Ovary (tissue), 9 donors: ENCODE results near the gene RXFP2. TPM values are rescaled to one million over a fixed set of nuclear protein-coding genes. Genes with fewer than 3 reads are reported as not detected.

Experiments
- DNase-seq, 5 donors: peaks; one replicate each; pipeline ENCODE4 v3.0.0-alpha.2; 2019 to 2020
- H3K27ac ChIP-seq, 2 donors: fragments of 200-600 bp; one replicate each; pipeline versions ENCODE4 v1.5.1 to v1.8.0; 2019 to 2022
- H3K27me3 ChIP-seq: fragments of 200-600 bp; one replicate; pipeline ENCODE4 v1.8.0; 2022
- H3K36me3 ChIP-seq: fragments of 200-600 bp; sonication (generic); one replicate; pipeline ENCODE4 v1.5.1; 2019
- H3K4me1 ChIP-seq: one replicate; pipeline ENCODE4 v1.8.1; 2013; ENCODE audit warnings: mild to moderate bottlenecking, moderate library complexity; ENCODE audit not compliant: insufficient read depth
- H3K4me3 ChIP-seq: fragments of 200-600 bp; sonication (generic); one replicate; pipeline ENCODE4 v1.5.1; 2017
- H3K9me3 ChIP-seq, 2 donors: fragments of 200-600 bp in 1 of 2; sonication (generic) in 1 of 2; one replicate each; pipeline versions ENCODE4 v1.5.1 to v1.8.1; 2013 to 2019; ENCODE audit warnings: mild to moderate bottlenecking in 1 of 2, moderate library complexity in 1 of 2
- CTCF ChIP-seq, 3 donors: fragments of 450-650 bp in 2 of 3; fragments of 200-600 bp in 1 of 3; IDR thresholded peaks; one replicate each; pipeline versions ENCODE4 v1.5.1 to v1.8.0; 2016 to 2022; ENCODE audit warnings: antibody characterized with exemption in 3 of 3, mild to moderate bottlenecking in 1 of 3
- EP300 ChIP-seq: sonication (generic); formaldehyde crosslinking; IDR thresholded peaks from one replicate; pipeline ENCODE4 v1.6.1; 2017; ENCODE audit warnings: antibody characterized with exemption
- POLR2A ChIP-seq: fragments of 450-650 bp; IDR thresholded peaks from one replicate; pipeline ENCODE4 v1.6.1; 2017; ENCODE audit warnings: antibody characterized with exemption, mild to moderate bottlenecking, moderate library complexity
- WGBS, 3 donors: extraction: QIAGEN DNeasy Blood & Tissue Kit in 1 of 3; methylation state at CpG; one replicate each; pipeline versions ENCODE4 v1.1.5 to v1.1.7; 2013 to 2017; 5-methylcytosine and 5-hydroxymethylcytosine counted together
- intact Hi-C, 4 donors: fragments of 100-400 bp; cut with DNase I; formaldehyde crosslinking; loops; one replicate each; pipeline versions ENCODE4 v1.11.0 to v1.15.1; 2022 to 2023
- polyA plus RNA-seq, 2 donors: library from polyadenylated mRNA; stranded (reverse); fragments of 200-250 nt in 1 of 2; fragments of 350-450 nt in 1 of 2; fragmentation: Illumina TruSeq in 1 of 2; extraction: RNeasy Lipid Tissue Mini Kit (QIAGEN cat#74804) in 1 of 2; gene quantifications; one replicate each; pipeline ENCODE4 v1.2.3, GENCODE V29; 2013 to 2014
- total RNA-seq, 7 donors: library from RNA; depleted of rRNA in 2 of 7; stranded (reverse); fragments of >200 nt in 2 of 7; fragmentation: NEBNext Ultra II Directional in 3 of 7; extraction: Animal tissue kit (Norgen Biotek cat#: 25700) in 3 of 7; gene quantifications; one replicate each; pipeline versions ENCODE4 v1.1.0 to v1.2.4, GENCODE V29; 2016 to 2023
- donor health status: DM: no; HTN: no; CAD: no; lungs with moderate emphysema.
- donor health status: DM: no; HTN: no; CAD: no.
- donor health status: Bipolar disorder and iron deficiency.
- donor health status: DM: yes; HTN: yes; CAD: no.
- donor health status: DM: no; HTN: no; CAD: no.
- donor health status: DM: yes; HTN: yes; CAD: no.

RXFP2 gene
- total and polyA plus RNA-seq, 9 donors = 0.34 to 1.6 (median 0.63) TPM; not detected in 6

GRCh38 chr13:31803311-31803710, 64.0 kb downstream of the RXFP2 start:
- Histone ChIP-seq H3K36me3 (no peaks in the 10 kb centered on the region), H3K27me3 (no peaks in the 10 kb centered on the region), H3K4me1 (no peaks in the 10 kb centered on the region), H3K27ac (no peak overlapping the region), H3K4me3 (no peak overlapping the region), H3K9me3 (no peaks in the 10 kb centered on the region)
- DNase-seq = no peak
- intact Hi-C loops = no loop called here
- TF ChIP-seq EP300 = no peak
- TF ChIP-seq CTCF (IDR thresholded peaks at IDR 0.05) = no peak
- no peak for TF ChIP-seq POLR2A
- WGBS, 3 donors = 17 to 22% (median 19%) methylated on average over 1 of the region's 1 CpG

GRCh38 chr13:31805841-31806240, 66.5 kb downstream of the RXFP2 start:
- H3K9me3 ChIP-seq = no peaks in the 10 kb centered on the region
- intact Hi-C loops = no loop called here
- no peaks in the 10 kb centered on the region for H3K36me3 ChIP-seq
- DNase-seq = no peak
- H3K27me3 ChIP-seq = no peaks in the 10 kb centered on the region
- no peak overlapping the region for H3K27ac ChIP-seq
- no peaks in the 10 kb centered on the region for H3K4me1 ChIP-seq
- TF ChIP-seq EP300 = no peak
- TF ChIP-seq POLR2A = no peak
- no peak for TF ChIP-seq CTCF (IDR thresholded peaks at IDR 0.05)
- H3K4me3 ChIP-seq = no peak overlapping the region
- WGBS, 3 donors = 90 to 98% (median 96%) methylated on average over 4 of the region's 4 CpGs

- Histone ChIP-seq H3K27ac (no peak overlapping the region), H3K27me3 (no peaks in the 10 kb centered on the region), H3K36me3 (no peaks in the 10 kb centered on the region), H3K4me1 (no peaks in the 10 kb centered on the region), H3K9me3 (no peaks in the 10 kb centered on the region), H3K4me3 (no peak overlapping the region)
- intact Hi-C loops = no loop called here
- 54 to 57% (median 55%) methylated on average over 2 of the region's 2 CpGs for WGBS, 3 donors
- no peak for TF ChIP-seq POLR2A
- TF ChIP-seq CTCF (IDR thresholded peaks at IDR 0.05) = no peak
- TF ChIP-seq EP300 = no peak
- no peak for DNase-seq
Observed at GRCh38 chr13:31807090-31807541, 67.8 kb downstream of the RXFP2 start.

- H3K27ac ChIP-seq = no peak overlapping the region
- H3K9me3 ChIP-seq = no peaks in the 10 kb centered on the region
- H3K36me3 ChIP-seq = no peaks in the 10 kb centered on the region
- no peaks in the 10 kb centered on the region for H3K4me1 ChIP-seq
- DNase-seq = no peak
- WGBS, 3 donors = 91 to 95% (median 92%) methylated on average over 5 of the region's 5 CpGs
- intact Hi-C loops = no loop called here
- H3K4me3 ChIP-seq = no peak overlapping the region
- TF ChIP-seq EP300 = no peak
- no peaks in the 10 kb centered on the region for H3K27me3 ChIP-seq
Observed at GRCh38 chr13:31814536-31814935, 75.2 kb downstream of the RXFP2 start.

GRCh38 chr13:31815361-31816144, 76.2 kb downstream of the RXFP2 start:
- TF ChIP-seq CTCF (IDR thresholded peaks at IDR 0.05) (no peak), POLR2A (no peak), EP300 (no peak)
- intact Hi-C loops = no loop called here
- WGBS, 3 donors = 0 to 45% (median 43%) methylated on average over 1 of the region's 1 CpG
- no peak overlapping the region for H3K27ac ChIP-seq
- no peak overlapping the region for H3K4me3 ChIP-seq
- H3K27me3 ChIP-seq = no peaks in the 10 kb centered on the region
- no peak for DNase-seq
- H3K4me1 ChIP-seq = no peaks in the 10 kb centered on the region
- H3K36me3 ChIP-seq = no peaks in the 10 kb centered on the region
- no peaks in the 10 kb centered on the region for H3K9me3 ChIP-seq
